ENCODE results near the gene RNPC3.

Gene RNPC3

DNA sequence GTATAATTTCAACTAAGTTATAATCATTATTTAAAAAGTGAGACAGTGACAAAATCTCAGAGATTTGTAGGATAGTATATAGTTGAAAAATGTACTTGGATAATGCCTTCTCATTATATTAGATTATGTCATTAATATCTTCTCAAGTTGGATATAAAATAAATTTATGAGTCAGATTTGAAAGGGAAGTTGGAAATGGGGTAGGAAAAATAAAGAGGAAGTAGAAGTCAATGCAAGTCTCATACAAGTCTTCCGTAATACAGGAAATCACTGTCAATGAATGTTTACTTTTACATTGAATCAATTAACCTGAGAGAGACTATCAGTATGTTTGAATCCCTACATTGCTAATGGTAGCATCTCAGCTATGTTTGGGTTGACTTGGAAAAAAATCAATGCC is 16.2 kb upstream of the RNPC3 start:
- TF ChIP-seq ZFX (IDR thresholded peaks at IDR 0.05; ENCODE audit: borderline replicate concordance) (no peak), CTCF (IDR thresholded peaks at IDR 0.05) (no peak)
- H3K27ac ChIP-seq = no peak overlapping the region

DNA sequence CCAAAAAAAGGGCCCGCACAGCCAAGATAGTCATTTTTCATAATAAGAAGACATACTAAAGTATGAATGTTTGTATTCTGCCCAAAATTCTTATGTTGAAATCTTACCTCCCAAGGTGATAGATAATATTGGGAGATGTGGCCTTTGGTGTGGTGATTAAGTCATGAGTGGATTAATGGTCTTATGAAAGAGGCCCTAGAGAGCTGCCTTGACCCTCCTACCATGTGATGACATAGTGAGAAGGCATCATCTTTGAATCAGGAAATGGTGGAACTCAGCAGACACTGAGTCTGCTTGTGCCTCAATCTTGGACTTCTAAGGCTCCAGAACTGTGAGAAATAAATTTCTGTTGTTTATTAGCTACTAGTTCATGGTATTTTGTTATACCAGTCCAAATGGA is 11.8 kb upstream of the RNPC3 start:
- H3K27ac ChIP-seq = no peak overlapping the region
- TF ChIP-seq ZFX (IDR thresholded peaks at IDR 0.05; ENCODE audit: borderline replicate concordance) = no peak
- TF ChIP-seq CTCF (IDR thresholded peaks at IDR 0.05) = no peak

- no peak for TF ChIP-seq ZFX (IDR thresholded peaks at IDR 0.05; ENCODE audit: borderline replicate concordance)
- peak; percentile 82 for TF ChIP-seq CTCF (IDR thresholded peaks at IDR 0.05)
- no peak overlapping the region for H3K27ac ChIP-seq
These were observed 10.5 kb upstream of the RNPC3 start for GRCh38 chr1:103514920-103515503.

DNA sequence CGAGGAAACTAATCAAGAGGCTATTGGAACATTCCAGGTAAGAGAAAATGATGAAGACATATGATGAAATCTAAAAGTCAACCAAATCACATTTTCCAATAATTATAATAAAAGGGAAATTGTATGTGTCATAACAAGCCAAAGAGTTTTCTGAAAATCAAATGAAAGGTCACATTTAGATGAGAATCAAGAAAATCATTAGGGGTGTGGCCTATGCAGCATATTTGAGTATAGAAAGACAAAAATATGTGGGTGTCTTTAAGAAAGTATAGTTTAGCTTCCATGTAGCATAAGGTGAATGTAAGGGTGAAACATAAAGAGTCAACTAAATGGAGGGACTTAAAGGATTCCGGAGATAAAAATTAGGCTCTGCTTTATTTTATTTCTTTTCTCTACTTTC is 9.2 kb upstream of the RNPC3 start:
- TF ChIP-seq CTCF (IDR thresholded peaks at IDR 0.05) (no peak), ZFX (IDR thresholded peaks at IDR 0.05; ENCODE audit: borderline replicate concordance) (no peak)
- H3K27ac ChIP-seq = no peak overlapping the region

- H3K27ac ChIP-seq = no peak overlapping the region
- no peak for TF ChIP-seq ZFX (IDR thresholded peaks at IDR 0.05; ENCODE audit: borderline replicate concordance)
- no peak for TF ChIP-seq CTCF (IDR thresholded peaks at IDR 0.05)
These were observed 8.8 kb upstream of the RNPC3 start for GRCh38 chr1:103516693-103517092.

GRCh38 chr1:103517380-103518047 is 8.0 kb upstream of the RNPC3 start:
- no peak for TF ChIP-seq ZFX (IDR thresholded peaks at IDR 0.05; ENCODE audit: borderline replicate concordance)
- TF ChIP-seq CTCF (IDR thresholded peaks at IDR 0.05) = no peak
- H3K27ac ChIP-seq = no peak overlapping the region

DNA sequence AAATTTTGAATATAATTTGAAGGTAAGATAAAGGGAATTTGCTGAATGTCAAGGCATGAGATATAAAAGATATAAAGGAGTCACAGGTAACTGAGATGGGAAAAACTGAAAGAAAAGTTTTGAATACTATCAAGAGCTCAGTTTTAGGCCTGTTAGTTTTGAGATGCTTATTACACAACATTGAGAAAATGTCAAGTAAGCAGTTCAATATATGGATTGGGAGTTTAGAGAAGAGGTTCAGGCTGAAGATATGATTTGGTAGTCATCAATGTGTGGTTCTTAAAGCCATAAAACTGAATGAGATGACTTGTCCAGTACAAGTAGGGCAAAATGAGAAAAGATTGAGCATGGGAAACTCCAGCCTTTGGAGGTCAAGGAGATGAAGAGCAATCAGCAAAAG is 4.7 kb upstream of the RNPC3 start:
- no peak for TF ChIP-seq CTCF (IDR thresholded peaks at IDR 0.05)
- TF ChIP-seq ZFX (IDR thresholded peaks at IDR 0.05; ENCODE audit: borderline replicate concordance) = no peak
- no peak overlapping the region for H3K27ac ChIP-seq
